ENCODE measurements around the gene REL.

DNA sequence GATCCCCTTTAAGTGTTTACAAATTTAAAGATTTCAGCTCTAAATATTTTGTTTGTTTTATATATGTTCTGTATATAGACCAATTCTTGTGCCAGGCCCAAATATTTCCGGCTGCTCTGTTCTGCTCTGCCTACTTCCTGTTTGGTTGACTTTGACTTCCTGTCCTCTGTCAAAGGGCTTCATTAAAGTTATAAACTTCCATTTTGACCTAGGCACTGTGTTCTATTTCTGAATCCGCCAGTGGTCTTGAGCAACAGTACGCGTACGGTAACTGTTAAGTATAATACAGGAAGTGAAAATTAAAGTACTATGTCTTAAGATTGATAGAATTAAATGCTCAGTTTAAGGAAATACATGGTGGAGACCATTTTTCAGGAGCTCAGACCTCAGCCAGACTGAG lies 13.5 kb upstream of the REL start:
- TF ChIP-seq, protein P1, sequence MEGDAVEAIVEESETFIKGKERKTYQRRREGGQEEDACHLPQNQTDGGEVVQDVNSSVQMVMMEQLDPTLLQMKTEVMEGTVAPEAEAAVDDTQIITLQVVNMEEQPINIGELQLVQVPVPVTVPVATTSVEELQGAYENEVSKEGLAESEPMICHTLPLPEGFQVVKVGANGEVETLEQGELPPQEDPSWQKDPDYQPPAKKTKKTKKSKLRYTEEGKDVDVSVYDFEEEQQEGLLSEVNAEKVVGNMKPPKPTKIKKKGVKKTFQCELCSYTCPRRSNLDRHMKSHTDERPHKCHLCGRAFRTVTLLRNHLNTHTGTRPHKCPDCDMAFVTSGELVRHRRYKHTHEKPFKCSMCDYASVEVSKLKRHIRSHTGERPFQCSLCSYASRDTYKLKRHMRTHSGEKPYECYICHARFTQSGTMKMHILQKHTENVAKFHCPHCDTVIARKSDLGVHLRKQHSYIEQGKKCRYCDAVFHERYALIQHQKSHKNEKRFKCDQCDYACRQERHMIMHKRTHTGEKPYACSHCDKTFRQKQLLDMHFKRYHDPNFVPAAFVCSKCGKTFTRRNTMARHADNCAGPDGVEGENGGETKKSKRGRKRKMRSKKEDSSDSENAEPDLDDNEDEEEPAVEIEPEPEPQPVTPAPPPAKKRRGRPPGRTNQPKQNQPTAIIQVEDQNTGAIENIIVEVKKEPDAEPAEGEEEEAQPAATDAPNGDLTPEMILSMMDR (IDR thresholded peaks at IDR 0.05), result no peak
- TF ChIP-seq POLR2A (IDR thresholded peaks at IDR 0.05), result no peak

Measured in stomach (tissue), 4 donors.